Measurements from ENCODE around the gene LIPF.
A peak's percentile ranks its signal among the peaks of the same experiment; 100 is the strongest.
"Not testable (repeated sequence)": the region's sequence is repeated elsewhere in the genome, so short reads cannot be mapped to it uniquely, and the experiment has no call there.

Gene LIPF

DNA sequence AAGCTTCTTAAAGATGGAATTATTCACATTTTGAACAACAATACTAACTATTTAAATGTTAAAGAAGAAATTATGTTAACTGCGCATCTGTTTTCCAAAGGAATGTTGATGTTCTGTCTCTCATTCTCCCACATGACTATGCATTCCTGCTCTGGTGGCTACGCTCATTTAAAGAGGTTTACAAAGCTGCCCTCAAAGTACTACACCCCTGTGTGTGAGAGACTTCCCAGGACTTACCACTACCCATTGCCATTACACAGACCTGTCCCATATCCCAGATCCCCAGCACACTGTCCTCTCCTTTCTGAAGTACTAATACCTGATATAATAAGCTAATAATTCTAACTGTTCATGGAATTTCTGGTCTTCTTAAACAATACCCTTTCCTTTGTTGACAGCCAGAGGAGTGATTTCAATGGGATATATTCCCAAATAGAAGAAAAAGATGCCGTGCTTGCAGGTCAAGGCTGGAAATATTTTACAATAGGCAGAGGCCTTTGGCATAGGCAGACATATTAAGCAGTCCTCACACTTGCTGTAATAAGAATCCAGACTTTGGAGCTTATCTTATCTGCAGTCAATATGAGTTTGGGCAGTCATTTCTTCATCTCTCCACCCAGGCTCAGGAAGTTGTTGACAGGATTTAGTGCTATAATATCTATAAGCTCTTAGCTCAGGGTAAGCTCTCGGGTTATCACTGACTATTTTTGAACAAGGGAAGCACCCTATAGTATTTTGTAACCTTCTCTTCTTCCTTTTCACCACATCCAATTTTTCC, 12.2 kb downstream of the LIPF start:
- no peak for DNase-seq

GRCh38 chr10:88680958-88681357, 16.7 kb downstream of the LIPF start:
- no peak for DNase-seq

- no peak for DNase-seq
Observed at GRCh38 chr10:88682491-88682890, 18.2 kb downstream of the LIPF start.

- DNase-seq: peak in 1 of 2 donors; percentile 24
Observed at GRCh38 chr10:88687853-88688467, 23.7 kb downstream of the LIPF start.

- DNase-seq: no peak
Observed at GRCh38 chr10:88689366-88689765, 25.1 kb downstream of the LIPF start.

GRCh38 chr10:88693392-88694020, 29.3 kb downstream of the LIPF start:
- no peak for DNase-seq

DNA sequence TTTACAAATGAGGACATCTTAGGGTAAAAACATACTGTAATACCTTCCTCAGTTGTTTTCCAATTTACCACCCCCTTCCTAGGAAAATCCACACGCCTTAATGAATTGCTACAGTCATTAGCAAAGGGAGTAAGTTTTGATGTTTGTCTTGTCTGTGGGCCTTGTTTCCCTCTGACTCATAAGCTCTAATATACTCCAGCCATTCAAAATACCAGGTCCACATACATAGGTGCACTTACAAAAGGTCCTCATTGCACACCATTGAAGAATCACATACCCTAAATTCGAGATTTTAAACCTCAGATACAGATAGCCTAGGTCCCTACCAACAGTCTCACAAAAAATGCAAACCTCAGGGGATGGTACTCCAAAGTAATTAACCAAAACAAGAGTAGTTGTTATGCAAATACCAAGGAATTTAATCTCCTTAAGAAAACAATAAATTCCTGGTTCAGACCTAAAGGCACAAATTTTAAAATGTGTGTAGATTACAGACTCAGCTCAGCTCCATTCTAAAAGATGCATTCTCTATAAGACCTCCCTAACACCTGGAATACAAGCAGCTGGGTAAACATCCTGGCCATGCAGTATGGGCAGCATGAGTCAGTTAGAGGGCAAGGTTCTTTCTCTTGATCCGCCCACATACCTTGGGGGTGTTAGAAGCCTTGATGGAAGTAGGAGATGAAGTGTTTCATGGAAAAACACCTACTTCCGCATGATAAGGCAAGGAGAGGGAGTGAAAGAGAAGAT, 38.8 kb downstream of the LIPF start:
- no peak for DNase-seq

- DNase-seq: no peak
Observed at GRCh38 chr10:88705958-88706357, 41.7 kb downstream of the LIPF start, which contains the start of gene LIPK. Gene LIPK (plus strand): TSS chr10:88706249. CDS start chr10:88724544, 18,295 bp downstream.

DNA sequence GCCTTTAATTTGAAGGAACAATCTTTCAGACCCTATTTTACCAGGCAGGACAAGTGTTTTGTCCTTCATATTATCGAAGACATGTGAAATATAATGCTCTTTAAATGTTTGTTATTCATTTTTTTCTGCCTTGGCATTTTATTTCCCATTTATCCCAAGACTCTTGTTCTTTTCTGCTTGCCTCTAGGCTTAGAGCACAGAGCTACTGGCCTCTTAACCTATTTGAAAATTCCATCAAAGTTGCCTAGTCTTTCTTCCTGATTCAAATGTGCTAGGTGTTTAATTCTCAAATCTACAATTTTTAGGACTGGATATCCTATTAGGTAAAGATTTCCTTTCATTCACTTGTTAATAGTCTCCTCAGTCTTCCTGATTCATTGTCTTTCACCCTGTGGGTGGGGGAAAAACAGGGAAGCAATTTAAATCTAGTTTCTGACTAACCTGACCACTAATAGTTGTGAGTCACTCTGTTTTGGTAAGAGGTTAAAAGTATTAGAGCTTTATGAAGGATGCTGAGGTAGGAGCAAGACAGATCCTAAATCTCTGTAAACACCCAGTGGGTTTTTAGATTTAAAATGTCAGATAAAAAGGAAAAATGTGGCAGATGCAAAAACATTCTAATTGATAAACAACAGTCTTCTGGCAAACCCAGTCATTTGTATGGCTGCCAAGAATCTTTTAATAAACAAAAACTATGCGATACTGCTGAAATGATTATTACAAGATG, 43.4 kb downstream of the LIPF start:
- no peak for DNase-seq

DNA sequence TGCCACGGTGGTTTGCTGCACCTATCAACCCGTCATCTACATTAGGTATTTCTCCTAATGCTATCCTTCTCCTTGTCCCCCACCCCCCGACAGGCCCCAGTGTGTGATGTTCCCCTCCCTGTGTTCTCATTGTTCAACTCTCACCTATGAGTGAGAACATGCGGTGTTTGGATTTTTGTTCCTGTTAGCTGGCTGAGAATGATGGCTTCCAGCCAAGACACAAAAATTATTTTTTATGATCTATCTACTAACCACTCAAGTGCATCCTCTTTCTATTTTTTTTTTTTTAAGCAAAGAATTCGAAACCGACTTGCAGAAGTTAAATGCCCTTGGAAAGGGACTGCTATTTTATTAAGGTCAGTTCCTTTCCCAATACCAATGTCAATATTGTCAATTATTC, 45.1 kb downstream of the LIPF start:
- not testable (repeated sequence) for DNase-seq

- no peak for DNase-seq
Observed at GRCh38 chr10:88715517-88715916, 51.3 kb downstream of the LIPF start.

DNA sequence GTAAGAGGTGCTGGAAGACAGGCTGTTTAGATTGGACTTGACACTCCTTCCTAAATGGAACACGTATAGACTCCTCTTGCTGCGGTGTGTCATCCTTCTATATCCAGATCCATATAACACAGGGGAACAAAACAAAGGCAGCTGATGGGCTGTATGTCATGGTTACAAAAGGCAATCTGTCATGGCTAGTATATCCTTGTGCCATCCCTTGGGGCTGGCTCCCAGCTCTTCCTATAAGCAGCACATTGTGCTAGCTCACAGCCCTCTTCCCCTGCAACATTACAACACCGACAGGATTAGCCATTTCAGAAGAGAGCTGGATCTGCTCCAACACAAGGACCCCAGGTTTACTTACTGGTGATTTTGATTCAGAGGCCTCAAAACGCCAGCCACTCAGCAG, 57.1 kb downstream of the LIPF start:
- no peak for DNase-seq

GRCh38 chr10:88725798-88726197, 61.6 kb downstream of the LIPF start:
- DNase-seq: peak in 1 of 2 donors; percentile 45

DNA sequence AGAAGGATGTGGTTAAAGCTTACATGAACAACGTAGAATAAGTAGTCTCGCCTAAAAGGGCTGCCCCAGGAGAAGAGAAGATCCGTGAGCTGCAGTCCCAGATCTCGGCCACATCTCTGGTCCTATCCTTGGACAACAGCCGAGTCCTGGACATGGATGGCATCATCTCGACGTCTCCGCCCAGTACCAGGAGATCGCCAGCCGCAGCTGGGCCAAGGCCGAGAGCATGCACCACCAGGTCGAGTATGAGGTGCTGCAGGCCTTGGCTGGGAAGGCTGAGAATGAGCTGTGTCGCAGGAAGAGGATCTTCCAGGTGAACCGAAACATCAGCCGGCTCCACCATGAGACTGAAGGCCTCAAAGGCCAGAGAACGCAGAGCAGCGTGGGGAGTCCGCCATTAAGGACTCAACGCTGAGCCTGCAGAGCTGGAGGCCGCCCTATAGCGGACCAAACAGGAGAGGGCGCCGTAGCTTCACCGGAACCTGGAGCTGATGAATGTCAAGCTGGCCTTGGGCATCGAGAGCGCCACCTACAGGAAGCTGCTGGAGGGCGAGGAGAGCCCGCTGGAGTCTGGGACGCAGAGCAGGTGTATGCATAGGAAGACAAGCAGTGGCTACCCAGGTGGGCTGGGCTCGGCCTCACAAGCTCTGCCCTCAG, 64.0 kb downstream of the LIPF start:
- peak in 1 of 2 donors; percentile 5 for DNase-seq
